ENCODE data around the gene MKRN2OS. TPM values are rescaled to one million over a fixed set of nuclear protein-coding genes. Genes with fewer than 3 reads are reported as not detected.
A peak's percentile ranks its signal among the peaks of the same experiment; 100 is the strongest.

Gene MKRN2OS
- total RNA-seq, 6 donors from 2014 or later, result 0.47 to 1.8 (median 1.00) TPM; not detected in 2

GRCh38 chr3:12571986-12572385, 26.7 kb upstream of the MKRN2OS start:
- no peak overlapping the region for H3K27ac ChIP-seq
- H3K36me3 ChIP-seq, result peaks cover 54 to 84% (median 70%) of the 10 kb centered on the region in 4 donors
- DNase-seq (peak in 1 of 2 donors; percentile 50), ATAC-seq (ENCODE audit: low FRiP score in 2 of 2) (no peak)
- H3K4me3 ChIP-seq, result no peak overlapping the region
- no peaks in the 10 kb centered on the region for H3K27me3 ChIP-seq
- H3K9me3 ChIP-seq, result no peaks in the 10 kb centered on the region
- 93 to 96% methylated on average over 9 to 11 of the region's 11 CpGs for WGBS, 2 donors
- TF ChIP-seq POLR2AphosphoS5 (IDR thresholded peaks at IDR 0.05), result no peak
- peaks cover 0 to 4% (median 2%) of the 10 kb centered on the region in 4 donors for H3K4me1 ChIP-seq

- no peak for TF ChIP-seq POLR2AphosphoS5 (IDR thresholded peaks at IDR 0.05)
- TF ChIP-seq POLR2A (IDR thresholded peaks at IDR 0.05), result no peak
- TF ChIP-seq CTCF (IDR thresholded peaks at IDR 0.05), result no peak
- no peak for TF ChIP-seq EP300 (IDR thresholded peaks at IDR 0.05)
- Histone ChIP-seq H3K27ac (no peak overlapping the region), H3K9me3 (no peaks in the 10 kb centered on the region), H3K36me3 (peaks cover 47 to 63% (median 55%) of the 10 kb centered on the region in 4 donors), H3K4me1 (peaks cover 0 to 4% (median 2%) of the 10 kb centered on the region in 4 donors), H3K27me3 (no peaks in the 10 kb centered on the region), H3K4me3 (no peak overlapping the region)
- 86 to 88% methylated on average over 6 of the region's 6 CpGs for WGBS, 2 donors
- no peak for DNase-seq
- no peak for ATAC-seq (ENCODE audit: low FRiP score in 2 of 2)
Measured at GRCh38 chr3:12569836-12570235, 24.5 kb upstream of the MKRN2OS start.

GRCh38 chr3:12568747-12569146, 23.4 kb upstream of the MKRN2OS start:
- no peak for DNase-seq
- Histone ChIP-seq H3K4me3 (no peak overlapping the region), H3K9me3 (no peaks in the 10 kb centered on the region), H3K4me1 (no peaks in the 10 kb centered on the region), H3K36me3 (peaks cover 36 to 52% (median 44%) of the 10 kb centered on the region in 4 donors), H3K27me3 (no peaks in the 10 kb centered on the region), H3K27ac (no peak overlapping the region)
- WGBS, 2 donors, result 74 to 76% methylated on average over 3 of the region's 3 CpGs
- ATAC-seq (ENCODE audit: low FRiP score in 2 of 2), result no peak
- TF ChIP-seq POLR2AphosphoS5 (IDR thresholded peaks at IDR 0.05), result no peak
- no peak for TF ChIP-seq EP300 (IDR thresholded peaks at IDR 0.05)
- no peak for TF ChIP-seq POLR2A (IDR thresholded peaks at IDR 0.05)
- no peak for TF ChIP-seq CTCF (IDR thresholded peaks at IDR 0.05)

DNA sequence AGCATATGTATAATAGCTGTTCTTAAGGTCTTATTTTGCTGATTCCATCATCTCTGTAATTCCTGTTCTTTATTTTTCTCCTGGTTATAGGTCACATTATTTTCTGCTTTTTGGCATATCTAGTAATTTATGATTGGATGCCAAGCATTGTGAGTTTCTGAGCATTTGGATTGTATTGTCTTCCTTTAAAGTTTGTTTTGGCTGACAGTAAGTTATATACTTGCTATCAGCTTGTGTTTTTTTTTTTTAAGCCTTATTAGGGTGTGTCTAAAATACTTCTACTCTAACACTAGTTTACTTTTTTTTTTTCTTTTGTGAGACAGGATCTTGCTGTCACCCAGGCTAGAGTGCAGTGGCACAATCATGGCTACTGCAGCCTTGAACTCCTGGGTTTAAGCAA, 21.7 kb upstream of the MKRN2OS start:
- Histone ChIP-seq H3K36me3 (peaks cover 21 to 34% (median 26%) of the 10 kb centered on the region in 4 donors), H3K4me3 (no peak overlapping the region), H3K4me1 (peaks cover 0 to 5% (median 3%) of the 10 kb centered on the region in 4 donors), H3K9me3 (no peaks in the 10 kb centered on the region), H3K27me3 (no peaks in the 10 kb centered on the region), H3K27ac (no peak overlapping the region)
- TF ChIP-seq EP300 (IDR thresholded peaks at IDR 0.05), result no peak
- no peak for TF ChIP-seq POLR2AphosphoS5 (IDR thresholded peaks at IDR 0.05)
- no peak for TF ChIP-seq CTCF (IDR thresholded peaks at IDR 0.05)
- TF ChIP-seq POLR2A (IDR thresholded peaks at IDR 0.05), result no peak
- ATAC-seq (ENCODE audit: low FRiP score in 2 of 2) (no peak), DNase-seq (no peak)

DNA sequence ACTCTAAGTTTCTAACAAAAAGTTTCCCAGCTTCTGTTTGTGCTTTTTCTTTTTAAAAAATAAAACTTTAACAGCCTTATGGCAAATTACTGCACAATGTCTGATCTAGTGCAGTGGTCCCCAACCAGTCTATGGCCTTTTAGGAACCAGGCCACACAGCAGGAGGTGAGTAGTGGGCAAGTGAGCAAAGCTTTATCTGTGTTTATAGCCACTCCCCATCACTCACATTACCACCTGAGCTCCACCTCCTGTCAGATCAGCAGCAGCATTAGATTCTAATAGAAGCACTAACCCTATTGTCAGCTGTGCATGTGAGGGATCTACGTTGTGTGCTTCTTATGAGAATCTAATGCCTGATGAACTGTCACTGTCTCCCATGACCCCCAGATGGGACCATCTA, 17.2 kb upstream of the MKRN2OS start:
- Histone ChIP-seq H3K4me3 (no peak overlapping the region), H3K36me3 (no peaks in the 10 kb centered on the region), H3K9me3 (no peaks in the 10 kb centered on the region), H3K27me3 (no peaks in the 10 kb centered on the region), H3K4me1 (peaks cover 15 to 38% (median 34%) of the 10 kb centered on the region in 4 donors), H3K27ac (no peak overlapping the region)
- TF ChIP-seq POLR2AphosphoS5 (IDR thresholded peaks at IDR 0.05) (no peak), POLR2A (IDR thresholded peaks at IDR 0.05) (no peak), EP300 (IDR thresholded peaks at IDR 0.05) (no peak), CTCF (IDR thresholded peaks at IDR 0.05) (no peak)
- WGBS, 2 donors, result 69 to 95% methylated on average over 1 of the region's 1 CpG
- DNase-seq (no peak), ATAC-seq (ENCODE audit: low FRiP score in 2 of 2) (no peak)

Measured in upper lobe of left lung (tissue), 6 donors.